ENCODE results near the gene RANBP3.

RANBP3 gene

GRCh38 chr19:5921516-5922160 is 56.3 kb downstream of the RANBP3 start:
- no peak for DNase-seq

- DNase-seq, result no peak
Measured at GRCh38 chr19:5918463-5919079, 59.4 kb downstream of the RANBP3 start.

GRCh38 chr19:5917431-5918107 is 60.4 kb downstream of the RANBP3 start:
- no peak for DNase-seq

- no peak for DNase-seq
Measured at GRCh38 chr19:5916181-5916708, 61.7 kb downstream of the RANBP3 start.

GRCh38 chr19:5915782-5916165 is 62.2 kb downstream of the RANBP3 start:
- DNase-seq, result no peak

GRCh38 chr19:5914946-5915781 is 62.8 kb downstream of the RANBP3 start:
- DNase-seq, result no peak

DNA sequence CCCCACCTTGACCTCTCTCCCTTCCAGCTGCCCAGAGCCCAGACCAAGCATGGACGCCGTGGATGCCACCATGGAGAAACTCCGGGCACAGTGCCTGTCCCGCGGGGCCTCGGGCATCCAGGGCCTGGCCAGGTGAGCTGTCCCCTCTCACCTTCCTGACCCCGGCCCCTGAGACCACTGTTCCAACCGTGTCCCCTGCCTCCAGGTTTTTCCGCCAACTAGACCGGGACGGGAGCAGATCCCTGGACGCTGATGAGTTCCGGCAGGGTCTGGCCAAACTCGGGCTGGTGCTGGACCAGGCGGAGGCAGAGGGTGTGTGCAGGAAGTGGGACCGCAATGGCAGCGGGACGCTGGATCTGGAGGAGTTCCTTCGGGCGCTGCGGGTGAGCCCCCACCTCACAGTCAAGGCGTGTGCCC is 63.6 kb downstream of the RANBP3 start:
- DNase-seq, result no peak

GRCh38 chr19:5913739-5914357 is 64.1 kb downstream of the RANBP3 start, which contains the start of gene CAPS:
Gene CAPS (plus strand): TSS chr19:5914254. CDS start chr19:5914407, 153 bp downstream.
- no peak for DNase-seq

DNA sequence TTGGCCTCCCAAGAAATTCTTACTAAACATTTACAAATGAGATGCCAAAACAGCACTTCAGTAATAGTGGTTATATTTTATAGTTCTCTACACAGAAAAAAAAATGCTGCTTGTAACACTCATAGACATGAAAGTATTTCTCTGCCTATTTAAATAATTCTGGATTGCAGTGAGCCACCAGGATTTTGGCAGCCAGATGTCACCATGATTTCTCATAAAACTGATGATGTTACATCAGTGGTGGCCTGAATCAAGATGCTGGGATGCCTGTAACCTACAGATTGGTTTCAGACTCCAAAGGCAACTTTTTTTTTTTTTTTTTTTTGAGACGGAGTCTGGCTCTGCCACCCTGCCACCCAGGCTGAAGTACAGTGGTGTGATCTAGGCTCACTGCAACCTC is 66.6 kb downstream of the RANBP3 start:
- no peak for DNase-seq

GRCh38 chr19:5910638-5910907 is 67.4 kb downstream of the RANBP3 start:
- no peak for DNase-seq

- no peak for DNase-seq
Measured at GRCh38 chr19:5908773-5909442, 69.0 kb downstream of the RANBP3 start.

DNA sequence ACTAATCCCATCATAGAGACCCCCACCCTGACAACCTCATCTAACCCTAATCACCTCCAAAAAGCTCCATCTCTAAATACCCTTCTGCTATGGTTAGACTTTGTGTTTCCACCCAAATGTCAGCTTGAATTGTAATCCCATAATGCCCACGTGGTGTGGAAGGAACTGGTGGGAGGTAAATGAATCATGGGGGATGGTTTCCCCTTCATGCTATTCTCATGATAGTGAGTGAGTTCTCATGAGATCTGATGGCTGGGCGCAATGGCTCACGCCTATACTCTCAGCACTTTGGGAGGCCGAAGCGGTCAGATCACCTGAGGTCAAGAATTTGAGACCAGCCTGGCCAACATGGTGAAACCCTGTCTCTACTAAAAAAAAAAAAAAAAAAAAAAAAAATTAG is 70.7 kb downstream of the RANBP3 start:
- no peak for DNase-seq

DNA sequence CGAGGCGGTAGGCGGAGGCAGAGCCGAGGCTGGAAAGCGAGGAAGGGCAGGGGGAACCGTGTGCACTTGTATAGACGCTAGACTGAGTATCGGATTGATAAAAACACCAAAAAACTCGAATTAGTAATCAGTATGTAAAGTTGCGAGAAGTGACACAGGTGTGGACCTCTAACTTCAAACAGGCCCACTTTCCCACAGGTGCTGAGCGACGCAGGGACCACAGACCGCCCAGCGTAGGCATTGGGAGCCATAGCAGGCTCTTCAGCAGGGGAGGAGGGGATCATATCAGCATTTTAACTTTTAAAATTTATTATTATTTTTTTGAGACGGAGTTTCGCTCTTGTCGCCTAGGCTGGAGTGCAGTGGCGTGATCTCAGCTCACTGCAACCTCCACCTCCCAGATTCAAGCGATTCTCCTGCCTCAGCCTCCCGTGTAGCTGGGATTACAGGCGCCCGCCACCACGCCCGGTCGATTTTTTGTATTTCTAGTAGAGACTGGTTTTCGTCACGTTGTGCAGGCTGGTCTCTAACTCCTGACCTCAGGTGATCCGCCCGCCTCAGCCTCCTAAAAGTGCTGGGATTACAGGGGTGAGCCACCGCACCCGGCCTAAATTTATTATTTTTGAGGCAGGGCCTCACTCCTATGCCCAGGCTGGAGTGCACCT is 72.7 kb downstream of the RANBP3 start:
- no peak for DNase-seq

- DNase-seq, result peak; percentile 99
Measured at GRCh38 chr19:5904352-5905113, 73.4 kb downstream of the RANBP3 start, which contains the start of gene VMAC. Gene VMAC (plus strand): TSS chr19:5904872. CDS start chr19:5904891, 19 bp downstream.

DNA sequence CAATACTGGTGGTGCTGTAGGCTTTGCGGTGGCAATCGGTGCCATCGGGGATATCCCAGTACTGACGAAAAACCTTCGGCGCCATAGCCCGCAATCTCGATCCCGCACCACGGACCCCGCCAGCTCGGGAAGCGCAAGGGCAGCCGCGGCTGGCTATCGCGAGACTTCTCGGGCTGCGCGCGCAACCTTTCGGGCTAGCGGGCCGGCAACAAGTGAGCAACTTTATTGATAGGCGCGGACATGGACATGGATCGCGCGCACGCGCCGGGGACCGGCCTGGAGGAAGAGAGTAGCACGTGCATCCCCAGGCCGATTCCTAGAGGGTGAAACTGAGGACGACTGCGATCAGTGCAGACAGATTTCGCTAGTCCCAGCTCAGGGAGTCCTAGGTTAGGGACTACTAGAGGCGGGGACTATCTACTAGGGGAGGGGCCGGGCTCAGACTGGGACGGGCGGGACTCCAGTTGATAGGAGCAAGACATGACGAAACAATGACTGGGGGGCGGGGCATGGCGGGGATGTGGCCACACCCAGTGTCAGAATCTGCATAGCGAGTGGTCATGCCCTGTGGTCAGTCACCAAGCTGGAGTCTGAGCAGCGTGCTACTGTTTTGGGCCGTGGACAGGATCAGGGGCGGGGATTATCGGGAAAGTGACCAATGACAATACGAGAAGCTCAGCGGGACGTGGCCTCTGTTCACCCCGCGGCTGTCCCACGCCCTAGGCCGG is 74.2 kb downstream of the RANBP3 start, which contains the start of gene NDUFA11:
NDUFA11 (minus strand) TSS at position 167 of the 728 bp plus-strand sequence; CDS start at position 85, 82 bp downstream.
- DNase-seq, result peak; percentile 97

- no peak for DNase-seq
Measured at GRCh38 chr19:5903056-5903623, 74.8 kb downstream of the RANBP3 start.

DNA sequence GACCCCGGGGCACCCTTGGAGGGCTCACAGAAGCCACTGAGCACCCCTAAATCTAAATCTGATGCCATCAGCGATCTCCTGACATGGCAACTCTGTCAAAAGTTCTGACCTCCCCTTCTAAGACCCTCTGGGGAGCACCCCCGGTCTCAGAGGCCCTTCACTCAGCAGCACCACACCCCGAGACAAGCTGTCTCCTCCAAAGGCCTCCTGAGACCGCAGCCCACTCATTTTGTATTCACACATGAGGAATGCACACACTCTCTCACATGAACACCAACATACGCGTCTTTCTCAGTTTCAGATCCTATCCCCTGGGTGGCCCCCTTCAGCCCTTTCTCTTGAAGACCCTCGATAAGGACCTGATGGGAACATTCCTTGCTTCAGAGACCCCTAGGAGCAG is 77.0 kb downstream of the RANBP3 start:
- DNase-seq, result no peak

DNA sequence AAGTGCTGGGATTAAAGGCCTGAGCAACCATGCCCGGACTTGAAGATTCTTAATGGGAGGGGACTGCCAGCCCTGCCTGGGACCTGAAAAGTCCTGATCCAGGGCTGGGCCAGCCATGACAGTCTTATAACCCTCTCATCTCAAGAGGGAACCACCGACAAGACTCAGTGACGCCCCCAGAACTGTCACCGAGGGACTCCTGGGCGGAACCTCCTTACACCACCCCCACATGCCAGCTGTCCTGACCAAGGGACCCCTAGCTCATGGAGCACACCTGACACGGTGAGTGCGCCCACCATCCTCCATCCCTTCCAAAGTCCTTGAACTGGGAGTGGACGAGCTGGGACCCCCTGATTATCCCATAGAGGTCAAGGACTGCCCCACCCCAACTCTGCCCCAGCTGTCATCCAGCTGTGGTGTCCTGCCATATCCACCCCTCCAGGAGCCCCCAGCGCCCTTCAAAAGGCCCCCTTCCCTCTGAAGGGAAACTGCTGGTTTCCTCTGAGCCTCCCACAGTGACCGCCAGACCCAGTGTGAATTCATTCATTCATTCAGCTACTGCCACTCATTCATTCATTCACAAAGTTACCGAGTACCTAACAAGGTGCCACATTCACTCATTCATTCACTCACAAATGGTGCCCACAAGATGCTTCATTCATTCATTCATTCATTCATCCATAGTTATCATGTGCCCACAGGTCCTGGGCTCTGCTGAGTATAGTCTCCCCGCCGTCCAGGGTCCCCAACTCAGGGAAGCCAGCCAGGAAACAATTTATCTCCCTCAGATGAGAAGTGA is 78.0 kb downstream of the RANBP3 start:
- no peak for DNase-seq
